HG03342 (cell line): ENCODE results near the gene RAB27B.

ENCODE experiments used
- ATAC-seq: cut with Tn5 transposase; IDR thresholded peaks from one replicate; pipeline ENCODE4 v1.9.1; 2021; ENCODE audit warnings: mild to moderate bottlenecking, moderate library complexity; ENCODE audit not compliant: unreplicated experiment

The RAB27B gene

DNA sequence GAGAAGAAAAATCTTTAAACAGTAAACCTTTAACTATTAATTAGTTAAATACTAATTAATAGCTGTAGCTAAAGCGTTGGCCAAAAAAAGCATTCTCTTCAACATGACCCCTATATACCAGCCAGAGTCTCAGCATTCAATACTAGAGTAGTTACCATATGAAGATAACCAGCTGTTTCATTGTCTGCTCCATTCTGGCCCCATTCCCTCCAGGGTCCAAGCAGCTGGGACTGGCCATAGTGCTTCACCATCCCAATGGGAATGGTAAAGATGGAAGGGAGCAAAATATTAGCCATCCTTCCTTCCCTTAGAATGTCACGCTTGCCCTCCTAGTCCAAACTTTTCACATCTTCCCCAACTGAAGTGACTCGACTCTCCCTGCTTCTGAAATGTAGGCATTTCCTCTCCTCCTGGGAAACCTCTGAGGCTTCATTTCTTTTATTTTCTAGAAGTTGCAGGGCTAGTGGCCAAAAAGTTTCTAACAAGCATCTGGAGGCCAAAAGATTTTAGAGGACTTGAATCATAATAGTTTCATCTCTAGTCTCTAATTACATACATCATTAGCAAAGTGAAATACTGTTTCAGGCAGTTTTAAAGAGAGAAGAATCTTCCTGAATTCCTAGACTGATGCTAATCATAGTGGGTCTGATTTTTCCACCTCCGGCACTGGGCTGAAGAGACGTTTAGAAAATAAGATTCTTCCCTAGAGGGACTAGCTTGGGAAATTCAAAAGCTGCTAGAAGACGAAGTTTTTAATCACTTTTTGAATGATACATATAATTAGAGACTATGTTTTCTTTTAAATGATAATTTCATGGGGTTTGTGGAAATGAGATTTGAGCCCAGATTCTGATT lies 78.3 kb downstream of the RAB27B start:
- ATAC-seq: no peak

DNA sequence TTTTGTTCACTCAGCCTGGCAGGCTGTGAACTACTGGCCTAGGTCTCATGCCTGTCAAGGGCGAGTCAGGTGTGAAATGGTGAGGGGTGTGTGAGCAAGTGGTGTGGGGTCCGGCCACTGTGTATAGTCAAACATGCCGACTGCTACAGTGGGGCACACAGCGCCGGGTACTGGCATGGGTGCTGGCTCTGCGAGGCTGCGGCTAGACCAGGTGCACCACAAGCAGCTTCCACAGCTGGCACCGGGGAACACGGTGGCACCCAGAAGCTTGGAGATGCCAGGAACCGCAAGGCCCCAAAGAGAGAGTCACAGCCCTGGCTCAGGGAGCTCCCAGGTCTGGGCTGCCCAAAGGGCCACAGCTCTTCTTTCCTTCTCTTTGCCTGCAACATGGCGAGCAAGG lies 81.3 kb downstream of the RAB27B start:
- ATAC-seq: no peak

DNA sequence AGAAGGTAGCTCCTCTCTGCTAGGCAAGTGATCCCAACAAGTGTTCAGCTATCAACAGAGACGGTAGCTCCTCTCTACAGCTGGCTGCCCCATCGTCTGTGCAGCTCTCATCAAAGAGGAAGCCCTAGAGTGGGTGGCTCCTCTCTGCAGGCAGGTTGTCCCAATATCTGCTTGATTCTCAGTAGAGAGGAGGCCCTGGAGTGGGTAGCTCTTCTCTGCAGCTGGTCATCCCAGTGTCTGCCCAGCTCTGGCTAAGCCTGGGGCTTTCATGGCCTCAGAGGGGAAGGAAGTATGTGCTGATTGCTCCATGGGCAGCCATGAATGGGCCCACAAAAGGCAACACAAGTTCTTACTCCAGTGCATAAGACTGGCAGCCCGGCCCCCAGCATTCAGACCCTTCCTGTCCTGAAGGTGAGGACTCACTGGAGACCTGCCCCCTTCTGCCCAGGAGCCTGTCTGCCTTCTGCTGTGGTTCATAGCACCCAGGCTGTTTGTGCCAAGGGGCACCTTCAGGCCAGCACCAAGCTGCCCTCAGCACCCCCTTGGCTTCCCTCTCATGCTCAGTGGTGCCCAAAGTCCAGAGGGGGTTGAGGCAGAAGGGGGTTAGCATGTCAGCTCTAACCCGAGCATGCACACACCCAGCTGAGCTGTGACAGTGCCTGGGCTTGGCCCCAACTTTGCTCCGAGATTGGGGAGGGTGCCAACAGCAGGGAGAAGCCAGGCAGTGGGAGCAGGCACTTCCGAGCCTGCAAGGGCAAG lies 82.1 kb downstream of the RAB27B start:
- ATAC-seq: no peak

DNA sequence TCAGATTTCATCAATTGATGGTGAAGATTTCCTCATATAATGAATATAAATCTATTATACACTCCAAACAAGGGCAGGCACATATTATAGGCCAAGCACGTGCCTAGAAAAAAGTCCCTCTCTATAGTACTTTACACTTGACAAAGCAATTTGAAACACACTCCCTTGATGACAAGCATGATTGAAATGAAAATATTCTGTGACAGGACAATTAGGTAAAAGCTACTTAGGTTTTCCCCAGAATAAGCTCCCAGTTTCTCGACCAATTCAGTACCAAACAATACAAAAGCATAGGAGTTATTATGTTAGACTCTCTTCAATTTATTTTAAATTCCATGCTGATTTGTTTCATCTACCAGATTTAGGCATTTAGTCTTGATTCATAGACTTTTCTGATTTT lies 83.3 kb downstream of the RAB27B start:
- no peak for ATAC-seq

DNA sequence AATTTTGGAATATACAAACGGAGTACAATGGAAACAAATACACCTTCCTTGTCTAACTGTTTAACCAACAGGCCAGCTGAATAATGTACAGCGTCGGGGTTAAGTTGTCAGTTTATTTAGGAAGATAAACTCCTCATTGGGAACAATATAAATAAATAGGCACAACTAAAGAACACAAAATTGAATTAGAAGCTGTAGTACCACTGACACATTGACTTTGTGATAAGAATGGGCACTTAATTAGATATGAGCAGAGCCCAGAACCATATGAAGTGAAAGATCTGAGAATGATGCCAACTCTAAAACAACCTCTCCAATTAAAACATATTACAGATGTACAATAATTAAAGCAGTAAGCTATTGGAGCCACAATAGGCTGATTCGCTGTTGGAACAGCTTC lies 86.5 kb downstream of the RAB27B start:
- ATAC-seq: no peak

DNA sequence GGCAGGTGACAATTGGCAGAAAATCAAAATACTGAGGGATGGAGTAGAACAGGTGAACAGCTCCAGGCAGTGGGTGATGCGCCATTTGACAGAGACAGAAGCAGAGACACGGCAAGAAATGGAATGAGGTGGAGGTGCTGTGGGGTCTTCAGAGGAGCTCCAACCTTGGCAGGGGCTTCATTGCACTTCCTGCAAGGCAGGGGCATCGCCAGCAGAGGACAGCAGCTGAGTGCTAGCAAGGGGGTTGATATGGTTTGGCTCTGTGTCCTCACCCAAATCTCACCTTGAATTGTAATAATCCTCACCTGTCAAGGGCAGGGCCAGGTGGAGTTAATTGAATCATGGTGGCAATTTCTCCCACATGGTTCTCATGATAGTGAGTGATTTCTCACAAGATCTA lies 88.2 kb downstream of the RAB27B start:
- no peak for ATAC-seq

DNA sequence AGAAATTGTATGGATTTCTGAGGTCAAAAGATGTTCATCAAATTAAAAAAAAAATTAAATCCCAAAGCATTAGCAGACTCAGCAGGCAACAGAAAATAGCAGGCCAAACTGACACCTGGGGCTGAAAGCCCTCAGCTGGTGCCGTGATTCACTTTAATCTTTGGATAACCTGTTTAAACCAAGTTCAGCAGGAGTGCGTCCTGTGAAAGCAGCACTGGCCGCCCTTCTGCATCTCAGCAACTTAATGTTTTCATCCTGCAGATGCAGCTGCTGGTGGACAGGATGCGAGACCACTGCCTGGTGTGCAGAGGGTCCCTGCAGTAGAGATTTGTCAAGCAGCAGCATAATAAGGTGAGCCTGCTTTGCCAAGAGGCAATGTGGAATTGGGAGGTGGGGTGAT lies 89.8 kb downstream of the RAB27B start:
- ATAC-seq: no peak

DNA sequence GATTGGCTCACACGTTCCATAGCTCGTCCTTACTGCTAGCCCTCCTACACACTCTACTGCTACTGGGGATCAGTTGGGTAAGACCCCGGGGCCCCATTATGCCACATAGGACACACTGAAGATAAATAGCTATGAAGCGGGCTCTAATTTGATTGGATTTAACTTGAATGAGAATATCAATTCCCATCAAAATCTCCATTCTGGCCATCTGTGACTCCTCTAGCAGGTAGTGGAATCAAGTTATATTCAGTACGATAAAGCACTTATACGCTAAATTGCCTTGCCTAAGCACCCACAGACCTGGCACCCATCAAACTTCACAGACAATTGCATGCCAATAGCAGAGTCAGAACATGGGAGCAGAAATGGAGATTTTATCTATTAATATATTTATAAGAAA lies 91.1 kb downstream of the RAB27B start:
- ATAC-seq: no peak

DNA sequence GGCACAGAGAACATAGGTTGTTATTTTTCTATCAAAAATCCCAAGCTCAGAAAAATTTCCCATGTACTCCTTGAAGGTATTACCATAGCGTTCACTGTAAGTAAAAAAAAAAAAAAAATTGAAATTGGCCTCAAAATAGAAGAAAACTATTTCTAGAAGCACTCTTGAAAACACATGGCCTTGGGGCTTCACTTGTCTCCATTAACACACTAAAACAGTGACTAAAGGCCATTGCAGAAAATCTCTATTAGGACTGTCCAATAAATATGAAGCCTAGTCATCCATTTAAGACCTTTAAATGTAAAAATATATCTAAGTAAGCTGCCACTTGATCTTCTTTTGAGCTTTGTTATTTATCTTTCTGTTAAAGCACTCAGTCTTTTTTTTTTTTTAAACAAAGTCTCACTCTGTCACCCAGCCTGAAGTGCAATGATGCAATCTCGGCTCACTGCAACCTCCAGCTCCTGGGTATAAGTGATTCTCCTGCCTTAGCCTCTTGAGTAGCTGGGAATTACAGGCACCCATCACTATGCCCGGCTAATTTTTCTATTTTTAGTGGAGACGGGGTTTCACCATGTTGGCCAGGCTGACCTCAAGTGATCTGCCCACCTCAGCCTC lies 95.2 kb downstream of the RAB27B start:
- no peak for ATAC-seq

DNA sequence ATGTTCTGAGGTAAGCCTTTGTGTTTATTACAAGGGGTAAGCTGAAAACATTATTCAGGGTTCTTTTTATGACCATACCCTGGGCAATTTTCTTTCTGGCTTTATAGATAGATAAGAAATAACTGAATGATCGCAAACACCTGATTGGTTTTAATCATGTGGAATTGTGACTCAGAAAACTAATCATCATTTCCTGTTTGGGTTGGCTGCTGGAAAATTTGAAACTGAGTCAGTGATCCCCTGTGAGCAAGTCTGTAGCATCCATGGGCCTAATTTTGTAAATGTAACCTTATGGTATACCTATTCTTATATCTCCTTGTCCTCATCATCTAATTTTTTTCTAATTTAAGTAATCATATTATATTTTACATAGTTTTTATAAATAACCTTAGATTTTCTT lies 96.7 kb downstream of the RAB27B start:
- ATAC-seq: no peak

DNA sequence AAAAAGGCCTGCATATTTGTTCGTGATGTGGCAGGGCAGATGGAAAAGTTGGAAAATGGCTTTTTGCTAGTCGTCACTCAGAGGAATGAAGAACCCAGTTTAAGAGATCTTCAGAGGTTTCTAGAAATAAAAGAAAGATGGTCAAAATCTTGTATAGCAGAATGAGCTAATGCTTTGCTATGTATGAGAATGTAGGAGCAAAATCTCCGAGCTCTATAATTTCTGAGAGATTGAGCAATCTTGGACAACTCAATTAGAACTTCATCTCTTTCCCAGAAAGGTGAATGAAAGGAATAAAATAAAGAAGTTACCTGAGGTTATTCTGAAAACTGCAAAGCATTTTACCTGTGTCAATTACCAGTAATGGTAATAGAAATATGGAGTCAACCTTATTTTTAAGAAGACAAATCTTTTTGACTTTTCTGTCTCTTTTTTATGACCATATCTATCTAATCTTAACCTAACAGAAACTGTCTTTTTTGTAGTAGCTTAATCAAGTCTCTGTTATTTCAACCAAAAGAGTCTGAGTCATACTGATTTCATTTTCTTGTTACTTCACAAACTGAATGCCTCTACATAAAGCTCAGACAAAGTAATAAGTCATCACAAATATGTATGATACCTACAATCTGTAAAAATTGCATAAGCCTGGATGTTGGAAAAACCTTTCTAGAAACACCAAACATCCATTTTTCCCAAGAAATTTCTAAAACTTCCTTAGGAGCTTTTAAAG lies 98.5 kb downstream of the RAB27B start:
- no peak for ATAC-seq

DNA sequence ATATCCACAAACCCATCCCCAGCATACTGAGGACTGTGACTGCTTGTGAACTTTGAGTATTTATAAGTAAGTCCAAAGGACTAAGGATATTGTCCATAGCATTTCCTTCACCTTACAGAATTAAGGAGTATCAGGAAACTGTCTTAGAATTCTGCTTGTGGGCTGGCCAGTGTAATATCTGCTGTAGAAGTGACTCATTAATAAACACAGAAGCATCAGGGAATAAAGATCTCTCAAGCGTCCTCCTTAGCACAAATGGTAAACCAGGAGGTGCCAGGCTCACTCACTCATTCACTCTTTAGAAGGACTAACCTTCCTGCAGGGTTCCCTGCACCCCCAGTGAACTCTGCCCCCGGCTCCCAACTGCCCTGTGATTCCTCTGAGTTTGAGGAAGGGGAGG lies 100.0 kb downstream of the RAB27B start:
- ATAC-seq: no peak

DNA sequence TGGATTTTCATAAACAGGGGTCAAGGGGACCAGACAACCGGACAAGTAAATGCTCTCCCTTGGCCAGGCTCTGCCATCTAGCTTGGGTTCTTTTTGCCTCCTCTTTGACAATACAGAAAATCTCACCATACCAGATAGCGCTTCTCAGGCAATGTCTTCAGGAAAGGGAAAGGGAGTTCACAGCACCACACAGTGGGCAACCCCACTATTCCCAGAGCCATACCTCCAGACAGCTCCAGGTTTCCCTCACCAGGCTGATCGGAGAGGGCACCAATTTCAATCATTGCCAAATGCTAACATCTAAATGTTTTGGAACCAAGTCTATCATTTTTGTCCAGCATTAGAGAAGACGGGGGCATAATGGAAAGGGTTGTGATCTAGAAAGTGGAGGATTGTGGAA lies 102.9 kb downstream of the RAB27B start:
- ATAC-seq: no peak

DNA sequence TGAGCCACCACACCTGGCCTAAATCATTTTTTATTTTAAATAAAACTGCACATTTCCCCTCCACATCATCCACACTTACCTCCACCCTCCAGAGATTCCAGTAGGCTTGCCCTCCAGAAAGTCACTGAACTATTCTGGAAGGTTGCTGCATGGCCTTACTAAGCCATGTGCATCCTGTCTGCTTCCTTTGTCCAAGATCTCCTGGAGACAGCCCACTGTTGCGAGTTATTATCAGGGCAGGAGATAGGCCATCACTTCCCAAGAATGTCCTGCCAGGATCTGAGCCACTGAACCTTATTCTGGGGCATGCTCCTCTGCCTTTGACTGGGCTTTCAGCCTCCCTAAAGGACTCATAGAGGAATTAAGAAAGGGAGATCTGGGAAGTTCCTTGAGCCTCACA lies 104.2 kb downstream of the RAB27B start:
- ATAC-seq: no peak

DNA sequence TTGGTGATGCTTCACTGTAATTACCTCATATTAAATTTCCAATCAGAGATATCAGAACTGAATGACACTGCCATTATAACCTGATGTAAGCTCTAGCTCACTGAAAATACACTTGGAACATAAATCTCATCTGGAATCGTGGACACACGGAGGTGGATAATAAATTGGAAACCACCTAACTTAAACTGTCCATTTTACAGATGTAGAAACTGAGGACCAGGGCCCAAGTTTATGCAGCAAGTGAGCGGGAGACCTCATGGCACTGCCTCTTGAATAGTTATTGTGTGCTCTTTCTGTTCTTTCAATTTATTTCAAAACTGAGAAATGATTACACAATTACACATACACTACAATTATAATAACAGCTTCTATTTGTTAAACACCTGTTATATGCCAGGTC lies 110.2 kb downstream of the RAB27B start:
- ATAC-seq: no peak

DNA sequence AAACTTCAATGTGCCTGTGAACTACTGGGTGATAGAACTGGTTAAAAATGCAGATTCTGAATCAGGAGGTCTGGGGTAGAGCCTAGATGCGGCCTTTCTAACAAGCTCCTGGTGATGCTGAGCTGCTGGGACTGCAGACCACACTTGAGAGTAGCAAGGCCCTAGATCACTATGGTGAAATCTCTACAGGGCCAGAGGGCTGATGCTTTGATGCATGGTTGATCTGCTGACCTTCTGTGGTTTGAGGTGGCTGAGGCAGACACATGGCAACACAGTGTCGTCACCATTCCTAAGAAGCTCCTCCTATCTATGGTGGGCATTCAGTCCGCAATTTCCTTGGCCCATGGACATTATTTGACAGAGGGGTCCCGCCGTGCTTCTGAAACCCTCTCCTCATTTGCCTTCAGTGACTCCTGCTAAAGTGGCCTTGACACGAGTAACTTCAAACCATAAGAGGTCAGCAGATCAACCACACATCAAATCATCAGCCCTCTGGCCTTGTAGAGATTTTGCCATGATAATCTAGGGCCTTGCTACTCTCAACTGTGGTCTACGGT lies 111.2 kb downstream of the RAB27B start:
- no peak for ATAC-seq

DNA sequence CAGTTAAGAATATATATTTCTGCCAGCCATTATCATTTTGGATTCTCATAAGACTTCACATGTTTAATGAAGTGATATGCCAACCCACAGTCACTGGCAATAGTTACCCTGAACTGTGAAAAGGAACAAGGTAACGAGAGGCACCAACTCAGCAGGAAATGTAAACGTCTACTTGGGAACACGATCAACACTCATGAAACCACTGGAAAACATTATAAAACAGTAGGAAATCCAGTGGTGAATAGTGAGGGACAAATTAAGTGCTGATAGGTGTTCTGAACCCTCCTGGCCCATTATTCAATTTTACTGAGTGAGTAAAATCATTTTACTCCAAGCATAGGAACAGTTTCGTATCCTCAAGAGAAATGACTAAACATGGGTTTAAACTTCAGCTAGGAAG lies 113.9 kb downstream of the RAB27B start:
- no peak for ATAC-seq

DNA sequence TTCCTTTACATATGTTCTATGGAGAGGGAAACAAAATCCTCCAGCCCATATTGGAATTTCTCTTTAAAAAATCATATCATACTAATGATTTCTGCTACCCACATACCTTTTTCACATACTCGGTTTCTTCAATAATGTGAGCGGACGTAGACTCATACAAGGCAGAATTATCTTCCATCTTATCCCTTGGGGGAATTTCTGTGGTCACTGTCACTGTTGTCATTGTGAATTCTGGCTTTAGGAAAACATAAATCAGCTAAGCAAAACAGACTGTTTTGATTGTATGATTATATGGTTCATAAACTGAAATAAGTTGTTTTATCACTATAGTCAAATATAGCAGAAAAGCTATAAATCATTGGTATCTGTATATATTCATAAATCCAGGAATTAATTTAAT lies 114.3 kb downstream of the RAB27B start:
- ATAC-seq: no peak
